ENCODE measurements around the gene SLAMF1. TPM values are rescaled to one million over a fixed set of nuclear protein-coding genes. Genes with fewer than 3 reads are reported as not detected.

SLAMF1 gene
- total RNA-seq, 1 donor from 2014 or later, result not detected

- no peak for TF ChIP-seq CTCF (IDR thresholded peaks at IDR 0.05; ENCODE audit: unreplicated experiment)
- Mint-ChIP-seq H3K9me3 (ENCODE audit: low read depth) (no peaks in the 10 kb centered on the region), H3K4me3 (ENCODE audit: low read depth) (no peak overlapping the region), H3K4me1 (ENCODE audit: low read depth) (peaks cover 21% of the 10 kb centered on the region), H3K27me3 (no peaks in the 10 kb centered on the region), H3K36me3 (ENCODE audit: insufficient read depth) (no peaks in the 10 kb centered on the region), H3K27ac (no peak overlapping the region)
- DNase-seq (ENCODE audit: low spot score, unreplicated experiment), result no peak
Observed at GRCh38 chr1:160638540-160638857, 8.3 kb downstream of the SLAMF1 start.

- no peak for TF ChIP-seq CTCF (IDR thresholded peaks at IDR 0.05; ENCODE audit: unreplicated experiment)
- H3K9me3 Mint-ChIP-seq (ENCODE audit: low read depth), result no peaks in the 10 kb centered on the region
- H3K27ac Mint-ChIP-seq, result peak overlapping the region; percentile 77
- no peak overlapping the region for H3K4me3 Mint-ChIP-seq (ENCODE audit: low read depth)
- H3K36me3 Mint-ChIP-seq (ENCODE audit: insufficient read depth), result no peaks in the 10 kb centered on the region
- no peaks in the 10 kb centered on the region for H3K27me3 Mint-ChIP-seq
- peaks cover 21% of the 10 kb centered on the region for H3K4me1 Mint-ChIP-seq (ENCODE audit: low read depth)
- no peak for DNase-seq (ENCODE audit: low spot score, unreplicated experiment)
Observed at GRCh38 chr1:160637821-160638539, 8.9 kb downstream of the SLAMF1 start.

- Mint-ChIP-seq H3K9me3 (ENCODE audit: low read depth) (no peaks in the 10 kb centered on the region), H3K27me3 (no peaks in the 10 kb centered on the region), H3K4me3 (ENCODE audit: low read depth) (no peak overlapping the region), H3K36me3 (ENCODE audit: insufficient read depth) (no peaks in the 10 kb centered on the region), H3K4me1 (ENCODE audit: low read depth) (peaks cover 21% of the 10 kb centered on the region), H3K27ac (no peak overlapping the region)
- DNase-seq (ENCODE audit: low spot score, unreplicated experiment), result no peak
- TF ChIP-seq CTCF (IDR thresholded peaks at IDR 0.05; ENCODE audit: unreplicated experiment), result no peak
Observed at GRCh38 chr1:160637065-160637464, 9.8 kb downstream of the SLAMF1 start.

GRCh38 chr1:160636547-160636946 is 10.3 kb downstream of the SLAMF1 start:
- Mint-ChIP-seq H3K27me3 (no peaks in the 10 kb centered on the region), H3K4me3 (ENCODE audit: low read depth) (no peak overlapping the region), H3K36me3 (ENCODE audit: insufficient read depth) (no peaks in the 10 kb centered on the region), H3K9me3 (ENCODE audit: low read depth) (no peaks in the 10 kb centered on the region), H3K4me1 (ENCODE audit: low read depth) (peaks cover 21% of the 10 kb centered on the region), H3K27ac (no peak overlapping the region)
- no peak for TF ChIP-seq CTCF (IDR thresholded peaks at IDR 0.05; ENCODE audit: unreplicated experiment)
- no peak for DNase-seq (ENCODE audit: low spot score, unreplicated experiment)

GRCh38 chr1:160636076-160636475 is 10.8 kb downstream of the SLAMF1 start:
- no peaks in the 10 kb centered on the region for H3K9me3 Mint-ChIP-seq (ENCODE audit: low read depth)
- no peaks in the 10 kb centered on the region for H3K27me3 Mint-ChIP-seq
- DNase-seq (ENCODE audit: low spot score, unreplicated experiment), result no peak
- H3K4me1 Mint-ChIP-seq (ENCODE audit: low read depth), result peaks cover 21% of the 10 kb centered on the region
- H3K36me3 Mint-ChIP-seq (ENCODE audit: insufficient read depth), result no peaks in the 10 kb centered on the region
- no peak for TF ChIP-seq CTCF (IDR thresholded peaks at IDR 0.05; ENCODE audit: unreplicated experiment)
- no peak overlapping the region for H3K27ac Mint-ChIP-seq
- no peak overlapping the region for H3K4me3 Mint-ChIP-seq (ENCODE audit: low read depth)
